K562 (cell line): ENCODE data around the gene MED31. TPM values are rescaled to one million over a fixed set of nuclear protein-coding genes. Genes with fewer than 3 reads are reported as not detected.

Experiments used
- ATAC-seq: fragments of 200-7000 bp; cut with Tn5 transposase; 3 replicates; pipeline ENCODE4 v1.9.1; 2020; ENCODE audit warnings: moderate library complexity
- BruUV-seq: library from RNA; stranded (reverse); fragments of 400-500 nt; replicated peaks from 2 replicates; lab custom pipeline; 2021; lab: Mats Ljungman, UMichigan
- CTCF ChIA-PET: fragments of 300-600 bp; formaldehyde crosslinking; extraction: SDS; loops from one replicate; lab custom pipeline; 2021; ENCODE audit warnings: low intra/inter-chr PET ratio; lab: Yijun Ruan, JAX
- POLR2A ChIA-PET: fragments of 300-600, 350-650 bp; sonication (Branson Sonifier 250); formaldehyde crosslinking; extraction: SDS; loops from one replicate; lab custom pipeline; 2021; ENCODE audit warnings: antibody characterized with exemption, inconsistent platforms; lab: Yijun Ruan, JAX
- DNase-seq, 4 experiments: peaks; one replicate each; pipeline versions ENCODE4 v3.0.0 to v3.0.0-alpha.2; 2011 to 2018; ENCODE audit warnings: low spot score in 3 of 4, mixed read lengths in 3 of 4; ENCODE audit errors: extremely low read depth in 1 of 4
- FAIRE-seq: peaks from 2 replicates; lab custom pipeline; 2011; peaks lifted over from hg19 to GRCh38; lab: Jason Lieb, UNC
- H2AFZ ChIP-seq: 2 replicates; pipeline ENCODE4 v1.6.0; 2011; ENCODE audit warnings: low read depth, low read length, control low read depth, inconsistent platforms
- H3K27ac ChIP-seq: fragments of 200-600 bp; 3 replicates; pipeline ENCODE4 v1.8.0; 2011; ENCODE audit warnings: low read depth, mild to moderate bottlenecking, control low read depth, inconsistent platforms, low read length, moderate library complexity, mixed read lengths; ENCODE audit errors: extremely low read depth
- H3K27me3 ChIP-seq, 2 experiments: fragments of 300-600 bp in 1 of 2; 2 replicates in 1 of 2; 3 replicates in 1 of 2; pipeline versions ENCODE4 v1.6.0 to v1.8.0; 2011; ENCODE audit warnings: inconsistent platforms in 2 of 2, low read length in 2 of 2, mild to moderate bottlenecking in 1 of 2, mixed read lengths in 1 of 2, moderate library complexity in 1 of 2; ENCODE audit not compliant: control insufficient read depth in 2 of 2, insufficient read depth in 2 of 2
- H3K36me3 ChIP-seq: fragments of 300-600 bp; 3 replicates; pipeline ENCODE4 v1.8.0; 2011; ENCODE audit warnings: mild to moderate bottlenecking, low read length, inconsistent platforms; ENCODE audit not compliant: control insufficient read depth, insufficient read depth
- H3K4me1 ChIP-seq, 2 experiments: fragments of 200-600 bp in 1 of 2; replicated peaks in 1 of 2; 2 replicates in 1 of 2; 3 replicates in 1 of 2; pipeline versions ENCODE4 v1.5.1 to v1.8.0; 2011; ENCODE audit warnings: inconsistent platforms in 2 of 2, low read length in 2 of 2, mild to moderate bottlenecking in 1 of 2, mixed read lengths in 1 of 2, moderate library complexity in 1 of 2; ENCODE audit not compliant: control insufficient read depth in 2 of 2, insufficient read depth in 2 of 2
- H3K4me2 ChIP-seq: 2 replicates; pipeline ENCODE4 v1.6.1; 2011; ENCODE audit warnings: low read length, control low read depth, inconsistent platforms, mixed read lengths; ENCODE audit not compliant: insufficient read depth
- H3K4me3 ChIP-seq: fragments of 200-600 bp; sonication (generic), shearing (Covaris generic); 2 replicates; pipeline ENCODE4 v1.5.1; 2016; ENCODE audit warnings: control low read depth, inconsistent platforms
- H3K79me2 ChIP-seq: fragments of 200-600 bp; 3 replicates; pipeline ENCODE4 v1.8.0; 2011; ENCODE audit warnings: low read length, inconsistent platforms; ENCODE audit not compliant: control insufficient read depth, insufficient read depth
- H3K9ac ChIP-seq, 2 experiments: 2 replicates each; pipeline versions ENCODE4 v1.6.0 to v1.6.1; 2011; ENCODE audit warnings: low read depth in 2 of 2, low read length in 2 of 2, control low read depth in 1 of 2, inconsistent platforms in 1 of 2, mild to moderate bottlenecking in 1 of 2, mixed read lengths in 1 of 2; ENCODE audit not compliant: insufficient read depth in 1 of 2
- H3K9me1 ChIP-seq: one replicate; pipeline ENCODE4 v1.6.0; 2011; ENCODE audit warnings: inconsistent platforms, mild to moderate bottlenecking, low read length, moderate library complexity; ENCODE audit not compliant: control insufficient read depth, insufficient read depth
- H3K9me3 ChIP-seq: replicated peaks from 2 replicates; pipeline ENCODE4 v1.5.1; 2011; ENCODE audit warnings: low read depth, low read length, inconsistent platforms; ENCODE audit not compliant: control insufficient read depth, insufficient read depth
- H4K20me1 ChIP-seq: replicated peaks from 2 replicates; pipeline ENCODE4 v1.6.1; 2011; ENCODE audit warnings: low read length, inconsistent platforms, mixed read lengths; ENCODE audit not compliant: control insufficient read depth, insufficient read depth
- BHLHE40 ChIP-seq: IDR thresholded peaks from 2 replicates; pipeline ENCODE4 v1.6.1; 2011; ENCODE audit warnings: low read length, improper control_type of control experiment
- EGR1 ChIP-seq: fragments of 450-650 bp; conservative IDR thresholded peaks from 2 replicates; pipeline ENCODE4 v1.6.1; 2017; ENCODE audit warnings: mild to moderate bottlenecking
- HMG20B ChIP-seq: fragments of 250-450 bp; sonication (Bioruptor Pico); IDR thresholded peaks from 2 replicates; pipeline ENCODE4 v1.5.0; 2021; ENCODE audit warnings: mild to moderate bottlenecking
- RBFOX2 ChIP-seq: fragments of 200-400 bp; formaldehyde crosslinking; IDR thresholded peaks from 2 replicates; pipeline ENCODE4 v1.6.1; 2017; ENCODE audit warnings: low read depth, mild to moderate bottlenecking, low read length, moderate library complexity
- SP1 ChIP-seq: sonication (generic); formaldehyde crosslinking; IDR thresholded peaks from 2 replicates; pipeline ENCODE4 v1.8.1; 2022; ENCODE audit warnings: mild to moderate bottlenecking, missing genetic modification reagents
- ZNF431 ChIP-seq: sonication (generic); formaldehyde crosslinking; IDR thresholded peaks from 2 replicates; pipeline ENCODE4 v1.8.0; 2022; ENCODE audit warnings: mild to moderate bottlenecking, missing genetic modification reagents
- ZNF561 ChIP-seq: fragments of 450-650 bp; formaldehyde crosslinking; conservative IDR thresholded peaks from 2 replicates; pipeline ENCODE4 v1.4.0; 2020; ENCODE audit warnings: mild to moderate bottlenecking, moderate library complexity
- WGBS: fragments of 100-300 bp; shearing (Covaris generic); methylation state at CpG from one replicate; pipeline ENCODE4 v1.1.6; 2016; ENCODE audit warnings: low coverage, mixed read lengths; ENCODE audit not compliant: insufficient coverage; ENCODE audit errors: missing lambda C conversion rate; 5-methylcytosine and 5-hydroxymethylcytosine counted together
- in situ Hi-C: fragments of 300-500 bp; cut with MboI; formaldehyde crosslinking; loops from 4 replicates; pipeline ENCODE4 v1.15.0; 2018; ENCODE audit warnings: inconsistent platforms, mixed read lengths
- intact Hi-C: fragments of 100-400 bp; cut with micrococcal nuclease; formaldehyde crosslinking; loops from 2 replicates; pipeline ENCODE4 v1.14.2; 2022
- polyA plus RNA-seq, 8 experiments: library from polyadenylated mRNA; depleted of rRNA in 4 of 8; stranded (reverse) in 5 of 8; unstranded in 3 of 8; fragments of >200 nt; fragmentation: Nextera tagmentation in 2 of 8; fragmentation: Illumina TruSeq in 1 of 8; extraction: Ambion mirVana in 2 of 8; extraction: Trizol in 1 of 8; gene quantifications; 2 replicates each; pipeline versions ENCODE4 v1.2.1 to v1.2.3, GENCODE V29; 2011 to 2014; ENCODE audit warnings: inconsistent platforms in 1 of 8, missing spikeins in 1 of 8
- total RNA-seq, 7 experiments: library from RNA; depleted of rRNA in 6 of 7; stranded (reverse); fragments of >200 nt in 6 of 7; fragmentation: Illumina TruSeq in 2 of 7; extraction: Trizol in 2 of 7; gene quantifications; 2 replicates each; pipeline versions ENCODE4 v1.2.1 to v1.2.3, GENCODE V29; 2011 to 2021; ENCODE audit warnings: low replicate concordance in 1 of 7
- TF ChIP-seq, protein P1 (sequence below): fragments of 450-650 bp; IDR thresholded peaks from 2 replicates; pipeline ENCODE4 v1.6.1; 2017; ENCODE audit warnings: antibody characterized with exemption

Gene MED31
- total and polyA plus RNA-seq, 9 of the 15 experiments (the other 6 are each of a cell fraction or from before 2014, with no cell fraction given): 6.4 to 39.9 (median 14.6) TPM

DNA sequence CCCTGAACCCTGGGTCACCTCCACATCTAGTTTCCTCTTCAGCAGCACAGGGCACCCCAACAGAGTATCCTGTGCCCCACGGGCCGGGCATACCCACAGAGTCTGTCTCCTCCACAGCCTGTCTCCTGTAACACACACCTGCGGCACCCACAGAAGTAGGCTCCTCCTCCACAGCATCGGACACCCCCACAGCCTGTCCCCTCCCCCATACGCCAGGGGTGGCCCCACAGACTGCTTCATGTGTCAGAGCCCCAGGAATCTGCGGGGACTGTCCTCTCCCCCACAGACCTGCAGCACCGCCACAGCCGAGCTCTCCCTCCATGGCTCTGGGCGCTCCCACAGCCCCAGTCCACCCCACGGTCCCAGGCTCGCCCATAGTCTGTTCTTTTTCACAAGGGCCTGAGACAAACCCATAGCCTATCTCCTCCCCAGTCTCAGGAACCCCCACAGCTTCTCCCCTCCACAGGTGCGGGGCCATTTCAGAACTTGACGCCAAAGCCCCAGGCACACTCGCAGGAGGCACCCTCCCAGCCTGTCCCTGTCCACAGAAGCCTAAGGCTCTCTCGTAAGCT lies 12.3 kb downstream of the MED31 start:
- TF ChIP-seq, protein P1, sequence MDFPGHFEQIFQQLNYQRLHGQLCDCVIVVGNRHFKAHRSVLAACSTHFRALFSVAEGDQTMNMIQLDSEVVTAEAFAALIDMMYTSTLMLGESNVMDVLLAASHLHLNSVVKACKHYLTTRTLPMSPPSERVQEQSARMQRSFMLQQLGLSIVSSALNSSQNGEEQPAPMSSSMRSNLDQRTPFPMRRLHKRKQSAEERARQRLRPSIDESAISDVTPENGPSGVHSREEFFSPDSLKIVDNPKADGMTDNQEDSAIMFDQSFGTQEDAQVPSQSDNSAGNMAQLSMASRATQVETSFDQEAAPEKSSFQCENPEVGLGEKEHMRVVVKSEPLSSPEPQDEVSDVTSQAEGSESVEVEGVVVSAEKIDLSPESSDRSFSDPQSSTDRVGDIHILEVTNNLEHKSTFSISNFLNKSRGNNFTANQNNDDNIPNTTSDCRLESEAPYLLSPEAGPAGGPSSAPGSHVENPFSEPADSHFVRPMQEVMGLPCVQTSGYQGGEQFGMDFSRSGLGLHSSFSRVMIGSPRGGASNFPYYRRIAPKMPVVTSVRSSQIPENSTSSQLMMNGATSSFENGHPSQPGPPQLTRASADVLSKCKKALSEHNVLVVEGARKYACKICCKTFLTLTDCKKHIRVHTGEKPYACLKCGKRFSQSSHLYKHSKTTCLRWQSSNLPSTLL: no peak
- TF ChIP-seq RBFOX2: 0 out of 2 replicates have a peak, but pooled peaks have one; percentile 10
- peak; percentile 5; the same call in 1 of the 2 replicates for TF ChIP-seq BHLHE40
- TF ChIP-seq ZNF431 (CRISPR knock-in tag): no peak
- no peak for TF ChIP-seq SP1 (CRISPR knock-in tag)
- peak; percentile 55 for TF ChIP-seq EGR1
- no peak for TF ChIP-seq ZNF561
- no peak for TF ChIP-seq HMG20B (CRISPR knock-in tag)
- TF ChIP-seq, all 486 proteins: peak for 3
- Histone ChIP-seq H3K4me2 (peak overlapping the region; percentile 86), H3K4me1 (peaks cover 8 to 43% of the 10 kb centered on the region in 2 experiments; a peak in 4 of 5 replicates), H3K27me3 (no peaks in the 10 kb centered on the region), H3K9ac (peak overlapping the region; percentile 72 to 97), H3K79me2 (peaks cover 43% of the 10 kb centered on the region), H3K9me1 (no peaks in the 10 kb centered on the region), H4K20me1 (no peaks in the 10 kb centered on the region), H3K27ac (no peak overlapping the region; the same call in 2 of the 3 replicates), H2AFZ (no peak overlapping the region), H3K4me3 (peak overlapping the region; percentile 68), H3K9me3 (no peaks in the 10 kb centered on the region), H3K36me3 (peaks cover 29% of the 10 kb centered on the region; the same call in 2 of the 3 replicates)
- in situ Hi-C loops: no loop called here
- intact Hi-C loops: no loop called here
- WGBS: 10% methylated on average over 9 of the region's 15 CpGs
- POLR2A ChIA-PET: interaction anchor here (2.3 kb wide), 1 partner anchor 14 kb away, joined by 7 read pairs; no protein-coding TSS in a partner anchor
- peak; percentile 25 to 57 (median 50) for DNase-seq
- CTCF ChIA-PET: no interaction called here
- BruUV-seq: no TSS peak
- ATAC-seq: peak; percentile 5
- FAIRE-seq: no peak
